Type B pancreatic cell (in vitro differentiated cells): ENCODE measurements around the gene MS4A15. TPM values are rescaled to one million over a fixed set of nuclear protein-coding genes. Genes with fewer than 3 reads are reported as not detected.

ENCODE experiments used
- DNase-seq: peaks from one replicate; pipeline ENCODE4 v3.0.0; 2021; ENCODE audit warnings: mixed read lengths; ENCODE audit not compliant: unreplicated experiment; ENCODE audit errors: extremely low spot score
- H3K27ac Mint-ChIP-seq: 2 replicates; pipeline ENCODE4 v1.8.0; 2021; ENCODE audit warnings: mild to moderate bottlenecking, mixed read lengths
- H3K27me3 Mint-ChIP-seq: 2 replicates; pipeline ENCODE4 v1.8.0; 2021; ENCODE audit warnings: mixed read lengths
- H3K36me3 Mint-ChIP-seq: 2 replicates; pipeline ENCODE4 v1.8.0; 2021; ENCODE audit warnings: mixed read lengths
- H3K4me1 Mint-ChIP-seq: one replicate; pipeline ENCODE4 v1.8.0; 2021; ENCODE audit warnings: mixed read lengths; ENCODE audit not compliant: unreplicated experiment
- H3K4me3 Mint-ChIP-seq: 2 replicates; pipeline ENCODE4 v1.8.0; 2021; ENCODE audit warnings: mild to moderate bottlenecking, mixed read lengths
- H3K9me3 Mint-ChIP-seq: 2 replicates; pipeline ENCODE4 v1.8.0; 2021; ENCODE audit warnings: mixed read lengths
- total RNA-seq: library from RNA; stranded (reverse); gene quantifications from 2 replicates; pipeline ENCODE4 v1.2.1, GENCODE V29; 2021; ENCODE audit warnings: low replicate concordance
- TF ChIP-seq, protein P1 (sequence below): fragments of 200-600 bp; sonication (generic); conservative IDR thresholded peaks from 2 replicates; pipeline ENCODE4 v1.5.0; 2021; ENCODE audit warnings: antibody characterized with exemption, mild to moderate bottlenecking

MS4A15 gene
- total RNA-seq, 1 donor from 2014 or later = 0.27 TPM

DNA sequence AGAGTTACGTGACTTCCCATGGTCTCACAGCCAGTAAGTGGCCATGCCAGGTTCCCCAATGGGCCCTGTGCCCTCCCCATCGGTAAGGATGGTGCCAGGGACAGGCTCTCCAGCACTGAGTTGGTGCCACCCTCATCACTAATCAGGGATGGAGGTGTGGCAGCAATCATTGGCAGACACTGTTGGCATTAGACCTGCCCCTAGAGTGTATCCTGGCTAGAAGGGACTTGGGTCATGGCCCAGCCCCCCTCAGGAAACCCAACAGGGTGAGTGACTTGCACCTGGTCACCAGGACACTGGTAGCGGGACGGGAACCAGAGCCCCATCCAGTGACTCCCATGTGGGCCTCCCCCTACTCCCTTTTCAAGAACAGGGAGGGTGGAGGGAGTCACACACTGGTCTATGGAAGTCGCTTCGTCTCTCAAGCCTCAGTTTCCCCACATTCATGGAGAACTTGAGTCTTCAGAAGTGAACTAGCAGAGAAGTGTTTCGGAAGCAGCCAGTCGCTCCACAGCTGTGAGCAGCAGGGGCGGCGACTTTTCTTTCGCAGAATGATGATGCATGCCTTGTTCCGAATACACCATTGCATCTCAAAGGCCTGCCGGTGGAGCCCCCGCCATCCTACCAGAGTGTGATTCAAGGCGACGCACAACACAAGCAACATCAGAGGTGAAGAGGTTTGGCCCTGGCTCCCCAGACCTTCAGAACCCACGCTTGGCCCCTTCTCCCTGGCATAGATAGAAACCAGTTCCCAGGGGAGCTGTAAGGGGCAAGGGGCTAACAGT is 41.4 kb downstream of the MS4A15 start:
- H3K4me3 Mint-ChIP-seq = no peak overlapping the region
- H3K27ac Mint-ChIP-seq = no peak overlapping the region
- no peaks in the 10 kb centered on the region for H3K4me1 Mint-ChIP-seq
- TF ChIP-seq, protein P1, sequence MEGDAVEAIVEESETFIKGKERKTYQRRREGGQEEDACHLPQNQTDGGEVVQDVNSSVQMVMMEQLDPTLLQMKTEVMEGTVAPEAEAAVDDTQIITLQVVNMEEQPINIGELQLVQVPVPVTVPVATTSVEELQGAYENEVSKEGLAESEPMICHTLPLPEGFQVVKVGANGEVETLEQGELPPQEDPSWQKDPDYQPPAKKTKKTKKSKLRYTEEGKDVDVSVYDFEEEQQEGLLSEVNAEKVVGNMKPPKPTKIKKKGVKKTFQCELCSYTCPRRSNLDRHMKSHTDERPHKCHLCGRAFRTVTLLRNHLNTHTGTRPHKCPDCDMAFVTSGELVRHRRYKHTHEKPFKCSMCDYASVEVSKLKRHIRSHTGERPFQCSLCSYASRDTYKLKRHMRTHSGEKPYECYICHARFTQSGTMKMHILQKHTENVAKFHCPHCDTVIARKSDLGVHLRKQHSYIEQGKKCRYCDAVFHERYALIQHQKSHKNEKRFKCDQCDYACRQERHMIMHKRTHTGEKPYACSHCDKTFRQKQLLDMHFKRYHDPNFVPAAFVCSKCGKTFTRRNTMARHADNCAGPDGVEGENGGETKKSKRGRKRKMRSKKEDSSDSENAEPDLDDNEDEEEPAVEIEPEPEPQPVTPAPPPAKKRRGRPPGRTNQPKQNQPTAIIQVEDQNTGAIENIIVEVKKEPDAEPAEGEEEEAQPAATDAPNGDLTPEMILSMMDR = no peak
- no peaks in the 10 kb centered on the region for H3K36me3 Mint-ChIP-seq
- no peak for DNase-seq
- H3K27me3 Mint-ChIP-seq = peaks cover 36% of the 10 kb centered on the region
- no peaks in the 10 kb centered on the region for H3K9me3 Mint-ChIP-seq

DNA sequence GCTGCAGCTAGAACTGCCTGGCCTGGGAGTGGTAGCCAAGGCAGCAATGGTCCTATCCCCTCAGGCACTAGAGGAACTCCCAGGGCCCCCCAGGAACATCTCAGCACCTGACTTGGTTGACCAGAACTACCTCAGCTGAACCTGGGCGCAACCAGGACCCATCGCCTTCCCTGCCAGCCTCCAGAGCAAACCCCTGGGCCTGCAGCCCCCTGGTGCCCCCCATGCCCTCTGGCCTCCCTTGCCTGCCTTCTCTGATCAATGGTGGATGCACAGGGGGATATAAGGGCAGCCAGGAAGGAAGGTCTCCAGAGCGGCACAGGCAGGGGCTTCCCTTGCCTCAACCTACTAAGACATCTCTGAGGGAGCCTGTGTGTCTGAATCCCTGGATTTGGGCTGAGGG is 42.0 kb downstream of the MS4A15 start:
- Mint-ChIP-seq H3K4me3 (no peak overlapping the region), H3K27ac (no peak overlapping the region), H3K9me3 (no peaks in the 10 kb centered on the region), H3K4me1 (no peaks in the 10 kb centered on the region), H3K36me3 (no peaks in the 10 kb centered on the region), H3K27me3 (peaks cover 30% of the 10 kb centered on the region)
- TF ChIP-seq, protein P1 = no peak
- DNase-seq = no peak

DNA sequence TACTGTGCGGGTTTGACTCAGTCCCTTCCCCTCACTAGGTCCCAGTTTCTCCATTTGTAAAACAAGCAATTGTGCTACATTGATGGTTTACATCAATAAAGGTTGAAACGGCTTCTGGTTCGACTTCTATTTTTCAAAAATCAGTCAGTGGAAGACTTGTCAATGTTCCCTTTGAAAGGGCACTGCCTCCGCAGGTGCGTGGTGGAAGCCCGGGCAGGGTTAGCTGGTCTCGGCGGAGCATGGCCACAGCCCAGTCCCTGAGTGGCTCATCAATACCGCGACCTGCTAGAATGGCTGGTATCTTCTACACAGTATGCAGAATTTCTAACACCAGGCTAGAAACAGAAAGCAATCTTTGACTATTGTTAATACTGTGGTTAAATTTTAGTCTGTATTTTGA is 44.5 kb downstream of the MS4A15 start:
- Mint-ChIP-seq H3K27me3 (peaks cover 26% of the 10 kb centered on the region), H3K36me3 (no peaks in the 10 kb centered on the region), H3K9me3 (no peaks in the 10 kb centered on the region), H3K4me3 (no peak overlapping the region), H3K4me1 (no peaks in the 10 kb centered on the region), H3K27ac (no peak overlapping the region)
- TF ChIP-seq, protein P1 = no peak
- DNase-seq = no peak

- TF ChIP-seq, protein P1 = no peak
- Mint-ChIP-seq H3K4me3 (no peak overlapping the region), H3K27me3 (peaks cover 29% of the 10 kb centered on the region), H3K36me3 (no peaks in the 10 kb centered on the region), H3K27ac (no peak overlapping the region), H3K4me1 (no peaks in the 10 kb centered on the region), H3K9me3 (no peaks in the 10 kb centered on the region)
- no peak for DNase-seq
Observed at GRCh38 chr11:60803273-60803936, 46.7 kb downstream of the MS4A15 start.

DNA sequence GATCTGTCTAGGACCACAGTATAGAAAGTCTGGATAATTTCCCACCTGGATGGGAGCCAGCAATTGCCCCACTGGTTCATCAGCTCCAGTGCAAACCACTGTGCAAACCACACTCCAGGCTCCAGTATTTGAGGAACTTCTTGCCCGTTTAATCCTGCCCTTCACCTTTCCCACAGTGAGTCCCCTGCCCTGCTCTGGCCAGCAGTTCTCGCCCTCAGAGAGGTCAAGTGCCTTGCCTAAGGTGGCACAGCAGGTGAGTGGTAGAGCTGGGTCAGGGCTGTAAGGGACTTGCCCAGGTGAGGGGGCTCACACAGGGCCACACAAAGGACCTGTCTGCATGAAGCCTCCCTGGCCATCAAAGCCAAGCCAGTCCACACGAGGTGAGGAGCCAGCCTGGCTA is 52.6 kb downstream of the MS4A15 start:
- DNase-seq = no peak
- H3K4me1 Mint-ChIP-seq = no peaks in the 10 kb centered on the region
- H3K36me3 Mint-ChIP-seq = no peaks in the 10 kb centered on the region
- H3K9me3 Mint-ChIP-seq = no peaks in the 10 kb centered on the region
- TF ChIP-seq, protein P1 = no peak
- peaks cover 10% of the 10 kb centered on the region for H3K27me3 Mint-ChIP-seq
- H3K4me3 Mint-ChIP-seq = no peak overlapping the region
- no peak overlapping the region for H3K27ac Mint-ChIP-seq
